ENCODE measurements around the gene SLC25A47.
"Not testable (repeated sequence)": the region's sequence is repeated elsewhere in the genome, so short reads cannot be mapped to it uniquely, and the experiment has no call there.

SLC25A47 gene

DNA sequence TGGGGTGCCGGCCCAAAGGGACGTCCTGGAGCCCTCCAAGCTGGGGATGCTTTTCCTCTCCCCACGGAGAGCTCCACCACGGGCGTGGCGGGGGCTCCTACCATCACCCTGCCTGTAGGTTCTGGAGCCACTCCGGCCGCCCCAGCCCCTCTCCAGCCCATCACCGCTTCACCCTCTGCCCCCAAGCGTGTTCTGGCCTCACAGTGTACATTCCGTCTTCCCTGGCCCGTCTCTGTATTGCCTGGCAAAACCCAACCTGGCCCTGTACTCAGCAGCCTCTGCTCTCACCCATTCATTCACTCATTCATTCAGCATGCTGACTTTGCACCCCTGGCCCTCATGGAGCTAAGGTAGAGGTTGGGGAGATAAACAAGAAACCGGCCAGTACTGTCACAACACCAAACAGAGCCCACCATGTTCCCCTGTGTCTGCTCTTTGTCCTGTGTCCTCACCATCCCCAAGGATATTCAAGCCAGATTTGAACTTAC is 37.2 kb upstream of the SLC25A47 start:
- peak overlapping the region; percentile 75 for H3K4me3 ChIP-seq (ENCODE audit: low read depth, low read length)
- no peak for DNase-seq (ENCODE audit: low read depth)
- TF ChIP-seq, protein P1, sequence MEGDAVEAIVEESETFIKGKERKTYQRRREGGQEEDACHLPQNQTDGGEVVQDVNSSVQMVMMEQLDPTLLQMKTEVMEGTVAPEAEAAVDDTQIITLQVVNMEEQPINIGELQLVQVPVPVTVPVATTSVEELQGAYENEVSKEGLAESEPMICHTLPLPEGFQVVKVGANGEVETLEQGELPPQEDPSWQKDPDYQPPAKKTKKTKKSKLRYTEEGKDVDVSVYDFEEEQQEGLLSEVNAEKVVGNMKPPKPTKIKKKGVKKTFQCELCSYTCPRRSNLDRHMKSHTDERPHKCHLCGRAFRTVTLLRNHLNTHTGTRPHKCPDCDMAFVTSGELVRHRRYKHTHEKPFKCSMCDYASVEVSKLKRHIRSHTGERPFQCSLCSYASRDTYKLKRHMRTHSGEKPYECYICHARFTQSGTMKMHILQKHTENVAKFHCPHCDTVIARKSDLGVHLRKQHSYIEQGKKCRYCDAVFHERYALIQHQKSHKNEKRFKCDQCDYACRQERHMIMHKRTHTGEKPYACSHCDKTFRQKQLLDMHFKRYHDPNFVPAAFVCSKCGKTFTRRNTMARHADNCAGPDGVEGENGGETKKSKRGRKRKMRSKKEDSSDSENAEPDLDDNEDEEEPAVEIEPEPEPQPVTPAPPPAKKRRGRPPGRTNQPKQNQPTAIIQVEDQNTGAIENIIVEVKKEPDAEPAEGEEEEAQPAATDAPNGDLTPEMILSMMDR (IDR thresholded peaks at IDR 0.05; ENCODE audit: insufficient read depth, low read depth, low read length, missing control alignments): no peak

GRCh38 chr14:100286484-100287191 is 36.5 kb upstream of the SLC25A47 start:
- TF ChIP-seq, protein P1 (IDR thresholded peaks at IDR 0.05; ENCODE audit: insufficient read depth, low read depth, low read length, missing control alignments): no peak
- H3K4me3 ChIP-seq (ENCODE audit: low read depth, low read length): no peak overlapping the region
- no peak for DNase-seq (ENCODE audit: low read depth)

- DNase-seq (ENCODE audit: low read depth): no peak
- TF ChIP-seq, protein P1 (IDR thresholded peaks at IDR 0.05; ENCODE audit: insufficient read depth, low read depth, low read length, missing control alignments): no peak
- no peak overlapping the region for H3K4me3 ChIP-seq (ENCODE audit: low read depth, low read length)
Observed at GRCh38 chr14:100287202-100287997, 35.7 kb upstream of the SLC25A47 start.

DNA sequence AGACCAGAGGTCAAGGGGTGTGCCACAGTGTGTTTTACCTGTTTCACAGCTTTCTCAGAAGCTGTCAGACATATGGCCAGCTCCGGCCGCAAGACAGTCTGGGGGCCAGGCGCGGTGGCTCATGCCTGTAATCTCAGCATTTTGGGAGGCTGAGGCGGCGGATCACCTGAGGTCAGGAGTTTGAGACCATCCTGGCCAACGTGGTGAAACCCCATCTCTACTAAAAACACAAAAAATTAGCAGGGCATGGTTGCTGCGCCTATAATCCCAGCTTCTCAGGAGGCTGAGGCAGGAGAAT is 35.2 kb upstream of the SLC25A47 start:
- H3K4me3 ChIP-seq (ENCODE audit: low read depth, low read length); DNase-seq (ENCODE audit: low read depth): not testable (repeated sequence)

DNA sequence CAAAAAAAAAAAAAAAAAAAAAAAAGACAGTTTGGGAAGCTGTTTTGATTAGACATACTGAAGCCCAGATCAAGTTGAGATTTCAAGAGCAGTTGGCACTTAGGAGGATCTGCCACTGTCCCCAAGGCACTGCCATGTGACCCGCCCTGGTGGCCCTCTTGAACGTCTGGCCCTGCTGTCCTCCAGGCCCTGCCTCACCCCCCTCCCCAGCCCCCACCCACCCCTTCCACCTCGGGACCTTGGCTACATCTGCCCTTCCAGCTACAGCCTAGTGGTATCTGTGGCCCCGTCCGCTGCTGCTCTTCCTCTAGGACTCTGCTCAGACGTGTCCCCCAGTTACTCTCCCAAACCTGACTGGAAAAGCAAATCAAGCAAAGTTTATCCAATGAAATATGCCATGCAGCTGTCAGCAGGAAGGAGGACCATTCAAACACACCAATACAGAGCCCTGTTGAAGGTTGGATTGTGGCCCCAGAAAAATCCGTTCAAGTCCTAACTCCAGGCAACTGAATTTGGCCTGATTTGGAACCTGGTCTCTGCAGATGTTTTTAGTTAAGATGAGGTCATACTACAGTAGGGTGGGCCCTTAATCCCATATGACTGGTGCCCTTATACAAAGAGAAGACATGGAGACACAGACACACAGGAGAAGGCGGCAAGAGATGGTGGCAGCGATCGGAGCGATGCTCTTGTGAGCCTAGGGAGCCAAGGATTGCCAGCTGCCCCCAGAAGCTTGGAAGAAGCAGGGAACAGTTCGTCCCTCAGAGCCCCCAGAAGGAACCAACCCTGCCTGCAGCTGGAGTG is 34.6 kb upstream of the SLC25A47 start:
- no peak for DNase-seq (ENCODE audit: low read depth)
- H3K4me3 ChIP-seq (ENCODE audit: low read depth, low read length): no peak overlapping the region
- TF ChIP-seq, protein P1 (IDR thresholded peaks at IDR 0.05; ENCODE audit: insufficient read depth, low read depth, low read length, missing control alignments): no peak

- H3K4me3 ChIP-seq (ENCODE audit: low read depth, low read length): no peak overlapping the region
- DNase-seq (ENCODE audit: low read depth): no peak
- TF ChIP-seq, protein P1 (IDR thresholded peaks at IDR 0.05; ENCODE audit: insufficient read depth, low read depth, low read length, missing control alignments): no peak
Observed at GRCh38 chr14:100289916-100290606, 33.1 kb upstream of the SLC25A47 start.

Measured in GM12865 (cell line).